Hepatocyte (in vitro differentiated cells): ENCODE data around the gene RDM1. TPM values are rescaled to one million over a fixed set of nuclear protein-coding genes. Genes with fewer than 3 reads are reported as not detected.

ENCODE experiments used
- DNase-seq: peaks from one replicate; pipeline ENCODE4 v3.0.0-alpha.2; 2016; ENCODE audit warnings: low spot score
- H2AFZ ChIP-seq: fragments of 200-600 bp; sonication (generic); 2 replicates; pipeline ENCODE4 v1.6.0; 2016; ENCODE audit warnings: antibody characterized with exemption, mild to moderate bottlenecking
- H3K27ac ChIP-seq: fragments of 200-600 bp; sonication (generic); 2 replicates; pipeline ENCODE4 v1.5.1; 2016; ENCODE audit warnings: mild to moderate bottlenecking
- H3K27me3 ChIP-seq: fragments of 200-600 bp; sonication (generic); 2 replicates; pipeline ENCODE4 v1.6.1; 2016
- H3K36me3 ChIP-seq: fragments of 200-600 bp; sonication (generic); replicated peaks from 2 replicates; pipeline ENCODE4 v1.5.1; 2016; ENCODE audit warnings: low read depth; ENCODE audit not compliant: insufficient read depth
- H3K4me1 ChIP-seq: fragments of 200-600 bp; sonication (generic); 2 replicates; pipeline ENCODE4 v1.5.1; 2016; ENCODE audit warnings: mild to moderate bottlenecking, moderate library complexity; ENCODE audit not compliant: insufficient read depth
- H3K4me2 ChIP-seq: fragments of 200-600 bp; sonication (generic); 2 replicates; pipeline ENCODE4 v1.6.0; 2016
- H3K4me3 ChIP-seq: fragments of 200-600 bp; sonication (generic); 2 replicates; pipeline ENCODE4 v1.5.1; 2016; ENCODE audit warnings: mild to moderate bottlenecking
- H3K79me2 ChIP-seq: fragments of 200-600 bp; sonication (generic); 2 replicates; pipeline ENCODE4 v1.6.0; 2017; ENCODE audit warnings: mild to moderate bottlenecking
- H3K9me2 ChIP-seq: fragments of 200-600 bp; sonication (generic); replicated peaks from 2 replicates; pipeline ENCODE4 v1.6.0; 2017; ENCODE audit warnings: mild to moderate bottlenecking; ENCODE audit not compliant: insufficient read depth
- H3K9me3 ChIP-seq: fragments of 200-600 bp; sonication (generic); 2 replicates; pipeline ENCODE4 v1.5.1; 2016; ENCODE audit warnings: low read depth, mild to moderate bottlenecking
- H4K20me1 ChIP-seq: fragments of 200-600 bp; sonication (generic); 2 replicates; pipeline ENCODE4 v1.6.0; 2016; ENCODE audit warnings: mild to moderate bottlenecking; ENCODE audit not compliant: insufficient read depth, poor library complexity, severe bottlenecking
- CTCF ChIP-seq: fragments of 200-600 bp; sonication (generic); IDR thresholded peaks from 2 replicates; pipeline ENCODE4 v1.5.1; 2016; ENCODE audit warnings: antibody characterized with exemption, mild to moderate bottlenecking; ENCODE audit not compliant: poor library complexity
- EZH2 ChIP-seq: fragments of 200-600 bp; sonication (generic); IDR thresholded peaks from 2 replicates; pipeline ENCODE4 v1.6.1; 2016; ENCODE audit warnings: antibody characterized with exemption, mild to moderate bottlenecking, borderline replicate concordance
- EZH2phosphoT487 ChIP-seq: fragments of 200-600 bp; sonication (generic); IDR thresholded peaks from one replicate; pipeline ENCODE4 v1.6.1; 2018; ENCODE audit warnings: antibody characterized with exemption, mild to moderate bottlenecking, low read depth, moderate library complexity; ENCODE audit not compliant: unreplicated experiment, severe bottlenecking
- WGBS: methylation state at CpG from one replicate; pipeline ENCODE4 v1.1.6; 2016; ENCODE audit warnings: low lambda C conversion rate; ENCODE audit errors: missing lambda C conversion rate; 5-methylcytosine and 5-hydroxymethylcytosine counted together
- polyA plus RNA-seq: library from polyadenylated mRNA; unstranded; fragments of >200 nt; fragmentation: Nextera tagmentation; extraction: Ambion mirVana; gene quantifications from 2 replicates; pipeline ENCODE4 v1.2.1, GENCODE V29; 2016
- total RNA-seq: library from RNA; depleted of rRNA; stranded (reverse); fragments of >200 nt; gene quantifications from 2 replicates; pipeline ENCODE4 v1.2.3, GENCODE V29; 2014

The RDM1 gene
- total and polyA plus RNA-seq, 2 experiments from 2014 or later, result 0.87 TPM; not detected in 1

- Histone ChIP-seq H3K36me3 (no peaks in the 10 kb centered on the region), H3K79me2 (no peaks in the 10 kb centered on the region), H3K9me2 (no peaks in the 10 kb centered on the region), H3K4me3 (no peak overlapping the region), H2AFZ (no peak overlapping the region), H3K27ac (no peak overlapping the region), H4K20me1 (no peaks in the 10 kb centered on the region), H3K9me3 (no peaks in the 10 kb centered on the region), H3K27me3 (no peaks in the 10 kb centered on the region), H3K4me2 (no peak overlapping the region), H3K4me1 (peaks cover 8% of the 10 kb centered on the region)
- TF ChIP-seq CTCF (no peak), EZH2 (no peak)
- WGBS, result 93% methylated on average over 14 of the region's 14 CpGs
- DNase-seq, result no peak
Measured at GRCh38 chr17:35895636-35896587, 34.7 kb downstream of the RDM1 start.

GRCh38 chr17:35894206-35894605 is 36.4 kb downstream of the RDM1 start:
- no peaks in the 10 kb centered on the region for H3K9me2 ChIP-seq
- H3K4me1 ChIP-seq, result peaks cover 13% of the 10 kb centered on the region
- H4K20me1 ChIP-seq, result no peaks in the 10 kb centered on the region
- no peak overlapping the region for H3K4me3 ChIP-seq
- DNase-seq, result no peak
- H3K27ac ChIP-seq, result no peak overlapping the region
- H3K4me2 ChIP-seq, result no peak overlapping the region
- no peaks in the 10 kb centered on the region for H3K79me2 ChIP-seq
- H2AFZ ChIP-seq, result no peak overlapping the region
- no peak for TF ChIP-seq EZH2phosphoT487
- no peak for TF ChIP-seq CTCF
- no peak for TF ChIP-seq EZH2
- H3K36me3 ChIP-seq, result no peaks in the 10 kb centered on the region
- H3K27me3 ChIP-seq, result no peaks in the 10 kb centered on the region
- no peaks in the 10 kb centered on the region for H3K9me3 ChIP-seq
- 89% methylated on average over 7 of the region's 7 CpGs for WGBS

GRCh38 chr17:35893751-35894150 is 36.8 kb downstream of the RDM1 start:
- H4K20me1 ChIP-seq, result no peaks in the 10 kb centered on the region
- H3K4me1 ChIP-seq, result peaks cover 13% of the 10 kb centered on the region
- 94% methylated on average over 4 of the region's 4 CpGs for WGBS
- no peaks in the 10 kb centered on the region for H3K9me2 ChIP-seq
- H3K27ac ChIP-seq, result no peak overlapping the region
- H3K27me3 ChIP-seq, result no peaks in the 10 kb centered on the region
- H3K4me2 ChIP-seq, result no peak overlapping the region
- no peak overlapping the region for H2AFZ ChIP-seq
- TF ChIP-seq EZH2 (no peak), EZH2phosphoT487 (no peak), CTCF (no peak)
- H3K36me3 ChIP-seq, result no peaks in the 10 kb centered on the region
- H3K9me3 ChIP-seq, result no peaks in the 10 kb centered on the region
- no peak for DNase-seq
- no peak overlapping the region for H3K4me3 ChIP-seq
- H3K79me2 ChIP-seq, result no peaks in the 10 kb centered on the region
